SW480 (cell line): ENCODE results near the gene ATP6V0E2.
"Not testable (repeated sequence)": the region's sequence is repeated elsewhere in the genome, so short reads cannot be mapped to it uniquely, and the experiment has no call there.

Experiments used
- DNase-seq: peaks from one replicate; pipeline ENCODE4 v3.0.0-alpha.2; 2016; ENCODE audit warnings: low spot score

Gene ATP6V0E2

DNA sequence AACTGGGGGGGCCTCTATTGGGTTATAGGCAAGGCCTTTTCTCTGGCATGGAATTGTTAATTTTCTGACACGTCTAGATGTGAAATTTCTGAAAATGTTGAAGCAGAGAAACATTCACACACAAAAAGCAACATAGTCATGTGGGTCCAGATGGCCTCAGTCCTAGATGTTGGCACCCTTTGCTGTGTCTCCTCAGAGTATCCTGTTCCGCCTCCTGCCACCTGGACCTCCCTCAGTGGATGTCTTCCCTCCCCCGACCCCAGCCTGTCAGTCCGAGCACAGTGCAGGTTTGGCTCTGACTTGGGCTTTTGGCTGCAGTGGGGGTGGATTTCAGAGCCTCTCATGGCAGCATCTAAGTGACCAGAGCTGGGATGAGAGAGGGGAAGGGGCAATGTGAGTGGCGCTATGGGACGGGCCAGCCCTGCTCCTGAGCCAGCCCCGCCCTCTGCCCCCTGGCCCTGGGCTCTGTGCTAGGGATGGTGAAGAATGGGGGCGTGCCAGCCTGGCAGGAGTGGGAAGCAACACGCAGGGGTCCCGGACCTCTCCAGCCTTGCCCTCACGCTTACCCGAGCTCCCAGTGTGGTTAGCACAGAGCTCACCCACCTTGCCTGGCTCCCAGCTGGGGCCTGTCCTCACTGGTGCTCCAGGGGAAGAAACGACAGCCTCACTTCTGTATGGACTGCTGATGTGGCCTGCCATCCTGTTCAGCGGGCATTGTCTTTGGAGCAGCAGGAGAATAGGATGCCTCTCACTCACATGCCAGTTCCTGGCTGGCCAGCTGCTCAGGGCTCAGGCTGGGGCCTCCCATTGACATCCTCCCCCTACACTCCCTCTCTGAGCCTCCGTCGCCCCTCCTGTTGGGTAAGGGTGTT, 6.2 kb downstream of the ATP6V0E2 start:
- no peak for DNase-seq

DNA sequence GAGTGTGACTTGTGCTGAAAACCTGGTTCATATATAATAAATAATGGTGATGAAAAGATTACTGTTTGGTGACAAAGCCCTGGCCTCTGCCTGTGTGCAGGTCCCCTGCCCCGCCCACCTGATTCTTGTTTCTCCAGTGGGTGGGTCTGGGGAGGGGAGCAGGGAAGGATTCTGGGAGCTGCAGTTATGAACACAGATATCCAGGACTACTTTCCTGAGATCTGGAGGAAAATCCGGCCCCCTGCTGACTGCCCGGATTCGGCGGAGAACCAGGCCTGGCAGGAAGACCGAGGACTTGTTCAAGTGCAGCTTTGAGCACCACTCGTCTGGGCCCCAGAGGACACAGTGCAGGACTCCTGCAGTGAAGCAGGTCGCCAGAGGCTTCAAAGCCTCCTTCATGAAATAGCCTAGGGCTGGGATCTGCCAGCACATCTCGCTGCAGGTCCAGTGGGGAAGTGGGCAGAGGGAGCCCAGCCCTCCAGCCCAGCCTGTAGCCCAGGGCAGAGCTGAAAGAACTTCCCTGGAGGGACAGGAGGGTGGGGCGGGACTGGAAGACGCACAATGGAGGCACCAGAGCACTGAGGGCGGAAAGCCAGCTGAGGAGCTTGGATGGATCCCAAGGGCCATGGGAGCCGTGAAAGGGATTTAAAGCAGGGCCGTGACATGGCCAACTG, 7.0 kb downstream of the ATP6V0E2 start:
- DNase-seq: no peak

DNA sequence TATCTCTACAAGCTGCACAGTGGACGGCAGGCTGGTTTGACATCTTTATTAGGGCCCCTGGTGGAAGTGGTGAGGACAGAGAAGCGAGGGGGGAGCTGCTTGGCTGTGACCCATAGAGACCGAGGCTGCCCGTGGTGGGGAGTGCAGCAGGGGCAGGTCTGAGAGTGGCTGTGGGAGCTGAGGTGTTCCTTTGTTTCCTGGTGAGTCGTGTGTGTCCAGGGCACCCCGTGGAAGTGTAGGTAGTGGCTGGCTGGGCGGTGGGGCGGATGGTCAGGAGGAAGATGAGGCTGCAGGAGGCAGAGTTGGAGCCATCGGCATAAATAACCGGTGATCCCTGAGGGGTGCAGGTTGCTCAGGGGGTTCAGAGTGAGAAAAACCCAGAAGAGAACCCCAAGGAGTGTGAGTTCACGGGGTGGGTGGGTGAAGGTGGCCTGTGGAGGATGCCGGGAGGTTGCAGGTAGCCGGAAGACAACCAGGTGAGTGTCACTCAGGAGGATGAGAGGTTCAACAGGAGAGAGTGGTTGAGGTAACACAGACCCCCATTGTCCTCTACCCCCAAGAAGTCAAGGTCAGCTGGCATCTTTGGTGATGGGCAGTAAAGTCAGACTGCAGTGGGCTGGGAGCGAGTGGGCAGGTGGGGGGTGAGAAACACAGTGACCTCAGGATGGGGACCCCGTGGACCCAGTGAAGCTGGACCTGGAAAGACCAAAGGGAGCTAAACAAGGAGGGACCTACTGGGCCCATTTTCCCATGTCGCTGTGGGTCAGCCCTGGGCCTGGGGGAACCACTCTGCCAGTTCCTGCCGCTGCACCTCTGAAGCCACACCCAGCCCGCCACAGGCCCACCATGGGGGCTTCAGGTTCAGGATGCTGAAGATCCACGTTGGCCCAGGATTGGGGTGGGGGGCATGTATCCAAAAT, 7.8 kb downstream of the ATP6V0E2 start:
- no peak for DNase-seq

DNA sequence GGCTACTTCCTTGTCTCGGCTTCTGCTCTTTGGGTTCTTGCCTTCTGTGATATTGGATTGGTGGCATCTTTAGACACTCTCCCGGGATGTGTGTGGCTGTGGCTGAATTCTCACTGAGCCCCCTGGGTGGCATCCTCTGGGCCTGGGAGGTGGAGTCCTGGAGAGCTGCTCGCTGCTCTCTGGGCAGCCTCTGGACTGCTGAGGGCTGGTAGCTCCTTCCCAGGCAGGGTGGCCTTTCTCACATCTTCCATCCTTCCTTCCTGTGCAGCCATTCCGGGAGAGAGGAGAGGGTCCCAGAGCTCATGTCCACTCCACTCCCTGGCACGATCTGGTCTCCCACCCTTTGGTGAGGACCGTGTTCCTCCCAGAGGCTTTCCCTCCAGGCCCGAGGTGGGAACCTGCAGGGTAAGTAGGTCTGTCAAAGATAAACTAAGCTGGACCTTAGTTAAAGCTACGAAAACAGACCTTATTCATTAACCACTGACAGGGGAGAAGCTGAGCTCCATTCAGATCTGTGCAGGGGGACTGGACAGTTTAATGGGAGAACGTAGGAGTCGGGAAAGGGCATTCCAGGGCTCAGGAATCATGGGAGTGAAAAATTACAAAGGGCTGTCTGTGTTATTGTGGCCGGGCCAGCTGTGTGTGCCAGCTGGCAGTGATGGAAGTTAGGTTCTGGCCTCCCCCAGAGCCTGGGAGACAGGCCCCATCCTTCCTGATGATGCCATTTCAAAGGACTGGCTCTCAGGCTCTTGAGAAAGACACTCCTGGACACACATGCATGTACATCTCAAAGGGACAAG, 8.7 kb downstream of the ATP6V0E2 start:
- DNase-seq: no peak

DNA sequence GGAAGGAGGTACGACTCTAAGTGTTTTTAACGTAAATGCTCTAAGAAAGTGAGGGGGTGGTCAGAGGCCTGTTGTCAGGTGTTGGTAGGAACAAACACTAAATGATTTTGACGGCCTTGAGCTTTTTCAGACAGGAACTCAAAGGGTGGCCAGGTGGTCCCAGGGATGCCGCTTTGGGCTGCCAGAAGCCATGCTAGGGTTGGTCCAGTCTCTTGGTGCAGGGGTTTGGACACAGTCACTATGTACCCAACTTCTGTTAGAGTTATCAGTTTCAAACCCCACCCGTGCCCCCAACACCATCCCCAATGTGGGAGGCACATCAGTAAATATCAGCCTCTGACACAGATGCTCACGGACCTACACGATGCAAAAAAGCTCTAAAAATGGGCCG, 9.3 kb downstream of the ATP6V0E2 start:
- DNase-seq: no peak

DNA sequence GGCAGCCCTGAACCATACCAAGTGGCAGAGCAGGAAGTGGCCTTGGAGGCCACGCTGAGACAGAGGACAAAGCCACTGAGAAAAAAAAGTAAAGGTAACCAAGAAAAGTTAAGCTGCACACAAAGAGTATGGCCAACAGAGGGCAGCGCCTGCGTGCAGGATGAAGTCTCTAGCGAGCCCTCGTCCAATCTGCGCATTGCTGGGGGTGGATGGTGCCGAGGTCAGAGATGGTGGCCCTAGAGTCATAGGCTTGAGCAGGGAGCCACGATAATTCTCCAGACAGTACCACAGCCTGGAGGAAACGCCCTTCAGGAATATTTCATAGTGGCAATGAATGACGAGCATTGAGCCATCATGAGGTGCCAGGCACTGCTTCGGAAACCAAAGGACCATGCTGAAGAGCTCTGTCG, 9.7 kb downstream of the ATP6V0E2 start:
- DNase-seq: peak; percentile 62

DNA sequence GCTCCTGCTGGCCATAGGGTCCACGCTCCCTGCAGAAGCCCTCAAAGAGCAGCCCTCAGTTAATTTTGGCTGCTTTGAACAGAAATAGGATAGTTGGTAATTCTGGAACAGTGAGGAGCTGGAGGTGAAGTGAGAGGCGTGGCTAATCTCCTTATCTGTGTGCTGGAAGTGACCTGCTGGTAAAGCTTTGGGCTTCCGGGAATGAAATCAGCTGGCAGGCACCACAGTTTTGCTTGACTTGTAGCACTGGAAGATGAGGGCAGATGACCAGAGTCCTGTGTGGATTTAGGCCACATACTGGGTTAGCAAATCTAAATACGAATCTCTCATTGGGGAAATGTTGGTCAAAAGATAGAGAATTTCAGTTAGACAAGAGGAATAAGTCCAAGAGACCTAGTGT, 10.2 kb downstream of the ATP6V0E2 start:
- DNase-seq: no peak

DNA sequence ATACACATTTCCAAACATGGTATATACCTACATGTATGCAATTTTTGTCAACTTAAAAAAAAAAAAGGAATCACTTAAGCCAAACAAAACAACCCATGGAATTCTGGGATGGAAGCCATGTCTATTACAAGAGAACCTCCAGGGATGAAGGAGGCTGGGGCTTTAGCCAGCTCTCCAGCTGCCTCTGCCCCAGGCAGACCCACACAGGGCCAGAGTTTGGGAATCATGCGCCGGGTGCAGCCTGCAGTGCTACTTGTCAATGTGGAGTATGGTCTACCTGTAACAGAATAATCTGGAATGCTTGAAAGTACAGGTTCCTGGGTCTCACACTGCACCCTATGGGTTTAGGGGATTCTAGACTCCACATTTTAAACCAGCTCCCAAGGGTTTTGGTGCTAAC, 10.8 kb downstream of the ATP6V0E2 start:
- DNase-seq: no peak

DNA sequence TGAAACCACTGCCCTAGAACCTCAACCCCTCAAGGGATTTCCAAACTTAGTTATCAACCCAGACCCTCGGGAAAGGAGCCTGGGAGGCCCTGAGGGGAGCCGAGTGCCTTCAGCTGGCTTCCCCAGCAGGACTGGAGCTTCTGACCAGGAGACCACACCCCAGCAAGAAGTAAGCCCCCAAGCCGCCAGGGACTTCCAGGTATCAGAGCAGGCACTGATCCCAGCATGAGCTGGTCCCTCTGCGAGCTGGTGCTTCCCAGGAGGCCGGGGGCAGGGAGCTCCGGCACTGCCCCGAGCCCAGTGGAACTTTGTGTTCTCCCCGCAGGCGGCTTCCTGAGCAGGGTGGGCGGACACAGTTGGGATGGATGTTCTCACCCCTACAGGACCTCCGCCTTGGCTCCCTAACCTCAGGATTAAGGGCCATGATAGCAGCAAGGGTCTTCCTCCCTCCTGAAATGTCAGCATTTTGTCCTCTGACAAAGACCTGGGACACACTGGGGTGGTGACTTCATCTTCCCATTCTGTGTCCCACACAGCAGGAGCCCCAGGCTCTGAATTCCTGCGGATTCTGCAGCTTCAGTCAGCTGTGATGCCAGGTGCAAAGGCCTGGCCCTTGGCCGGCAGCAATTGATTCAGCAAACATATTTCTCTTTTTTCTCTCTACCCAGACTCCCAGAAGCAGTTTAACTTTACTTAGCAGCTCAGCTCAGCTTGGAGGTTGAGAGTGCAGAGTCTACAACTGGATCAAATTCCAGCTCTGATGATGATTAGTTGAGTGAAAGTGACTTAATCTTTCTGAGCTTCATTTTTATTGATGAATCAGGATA, 11.6 kb downstream of the ATP6V0E2 start:
- DNase-seq: no peak

DNA sequence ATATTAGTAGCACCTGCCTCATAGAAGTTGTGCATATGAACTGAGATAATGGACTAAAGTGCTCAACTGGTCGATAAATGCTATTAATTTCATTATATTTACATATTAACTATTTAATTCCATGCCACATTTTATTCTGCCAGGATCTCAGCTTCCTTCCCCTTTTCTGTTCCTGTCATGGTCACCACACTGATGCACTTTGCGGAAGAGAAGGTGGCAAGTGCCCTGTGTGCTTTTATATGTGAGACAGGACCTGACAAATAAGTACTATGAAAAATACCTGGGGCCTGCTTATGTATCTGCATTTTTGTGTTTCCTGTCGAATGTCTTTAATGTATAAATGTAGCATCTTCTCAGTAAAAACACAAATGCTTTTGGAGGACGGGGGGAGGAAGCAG, 12.2 kb downstream of the ATP6V0E2 start:
- no peak for DNase-seq

DNA sequence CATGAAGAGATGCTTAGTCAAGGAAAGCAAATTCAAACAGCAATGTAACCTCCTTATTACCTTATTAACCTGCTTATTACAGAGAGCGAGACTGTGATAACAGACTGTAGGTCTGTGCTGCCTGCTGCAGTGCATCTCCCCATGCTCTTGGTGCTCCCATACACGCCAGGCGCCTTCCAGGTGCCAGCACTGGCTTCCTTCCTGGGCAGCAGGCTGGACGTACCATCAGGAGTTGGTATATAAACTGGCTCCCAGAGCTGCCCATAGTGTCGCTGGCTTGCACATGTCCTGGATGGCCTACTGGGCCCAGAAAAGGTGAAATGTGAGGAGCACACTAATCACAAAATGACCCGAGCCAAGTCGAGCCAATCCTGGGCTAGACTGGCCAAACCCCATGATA, 13.5 kb downstream of the ATP6V0E2 start:
- DNase-seq: no peak

DNA sequence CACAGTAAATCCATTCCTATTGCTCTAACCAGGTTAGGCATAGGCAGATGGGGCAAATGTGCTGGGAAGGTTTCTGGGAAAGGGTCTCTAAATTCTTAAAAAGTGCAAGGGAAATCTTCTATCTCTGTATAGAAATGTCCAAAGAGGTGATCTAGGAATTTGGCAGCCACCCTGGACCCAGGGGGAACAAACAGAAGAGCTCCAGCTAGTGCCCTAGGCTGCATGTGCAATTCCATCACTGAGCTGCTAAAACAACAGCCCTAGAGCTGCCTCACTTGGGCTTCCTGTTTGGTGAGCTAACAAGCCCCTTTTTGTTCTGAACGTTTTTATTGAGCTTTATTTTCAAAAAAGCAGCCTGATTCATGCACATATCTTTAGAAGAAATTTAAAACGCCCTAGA, 16.9 kb downstream of the ATP6V0E2 start:
- not testable (repeated sequence) for DNase-seq

DNA sequence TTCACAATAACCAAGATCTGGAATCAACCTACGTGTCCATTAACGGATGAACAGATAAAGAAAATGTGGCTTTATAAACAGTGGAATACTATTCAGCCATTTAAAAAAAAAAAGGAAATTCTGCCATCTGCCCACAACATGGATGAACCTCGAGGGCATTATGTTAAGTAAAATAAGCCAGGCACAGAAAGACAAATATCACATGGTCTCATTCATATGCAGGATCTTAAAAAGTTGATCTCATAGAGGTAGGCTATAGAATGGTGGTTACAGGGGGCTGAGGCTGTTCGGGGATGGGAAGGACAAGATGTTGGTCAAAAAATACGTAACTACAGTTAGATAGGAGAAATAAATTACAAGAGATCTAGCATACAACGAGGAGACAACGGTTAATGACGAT, 21.2 kb downstream of the ATP6V0E2 start:
- not testable (repeated sequence) for DNase-seq

DNA sequence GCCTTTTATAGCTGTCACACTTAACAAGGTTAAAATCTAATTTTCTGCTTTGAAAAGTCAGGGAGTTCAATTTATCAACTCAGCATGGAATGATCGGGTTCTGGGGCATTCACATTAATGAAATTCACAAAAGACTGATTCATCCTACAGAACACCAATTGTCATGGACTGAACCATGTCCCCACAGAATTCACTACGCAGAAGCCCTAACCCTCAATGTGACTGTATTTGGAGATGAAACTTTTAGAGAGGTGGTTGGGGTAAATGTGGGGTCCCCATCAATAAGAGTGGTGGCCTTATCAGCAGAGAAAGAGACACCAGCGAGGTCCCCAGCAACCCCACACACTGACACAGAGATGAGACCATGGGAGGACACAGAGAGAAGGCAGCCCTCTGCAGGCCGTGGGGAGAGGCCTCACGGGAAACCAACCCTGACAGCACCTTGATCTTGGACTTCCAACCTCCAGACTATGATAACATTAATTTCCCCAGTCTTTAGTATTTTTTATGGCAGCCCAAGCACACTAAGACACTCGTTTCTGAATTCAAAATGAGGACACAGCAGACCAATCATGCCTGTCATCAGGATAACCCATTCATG, 34.1 kb downstream of the ATP6V0E2 start:
- DNase-seq: not testable (repeated sequence)

DNA sequence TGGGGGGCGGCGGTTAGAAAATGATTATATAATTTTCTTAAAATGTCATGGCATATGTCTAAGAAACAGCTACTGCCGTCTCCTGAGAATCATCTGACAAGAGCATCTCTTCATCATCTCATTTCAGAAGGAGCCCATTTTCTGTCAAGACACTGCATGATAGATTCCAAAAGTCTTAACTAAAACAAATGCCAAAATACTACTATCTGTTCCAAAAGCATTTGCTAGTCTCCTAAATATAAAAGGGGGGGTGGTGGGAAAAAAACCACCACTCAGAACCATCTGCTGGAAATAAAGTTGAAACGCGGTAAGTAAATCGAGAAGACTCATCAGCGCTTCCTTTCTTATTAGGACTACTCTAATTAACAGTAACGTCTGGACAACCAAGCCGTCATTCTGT, 36.5 kb downstream of the ATP6V0E2 start:
- DNase-seq: not testable (repeated sequence)

DNA sequence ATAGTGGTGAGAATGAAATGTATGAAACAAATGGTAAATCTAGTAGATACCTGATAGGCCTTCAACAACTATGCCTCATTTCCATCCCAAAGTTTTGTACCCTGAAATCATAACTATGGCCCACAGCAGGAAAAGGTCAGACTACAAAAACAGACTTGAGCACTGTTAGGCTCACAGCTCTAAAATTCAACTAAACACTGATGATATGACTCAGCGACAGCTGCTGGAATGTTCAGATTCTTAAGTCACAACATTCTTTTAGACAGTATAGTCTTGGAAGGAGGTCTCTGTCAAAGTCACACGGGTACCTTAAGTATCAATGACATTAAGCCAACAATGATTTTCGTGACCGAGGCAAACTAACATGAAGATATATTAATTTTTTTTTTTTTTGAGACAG, 38.4 kb downstream of the ATP6V0E2 start:
- DNase-seq: not testable (repeated sequence)

DNA sequence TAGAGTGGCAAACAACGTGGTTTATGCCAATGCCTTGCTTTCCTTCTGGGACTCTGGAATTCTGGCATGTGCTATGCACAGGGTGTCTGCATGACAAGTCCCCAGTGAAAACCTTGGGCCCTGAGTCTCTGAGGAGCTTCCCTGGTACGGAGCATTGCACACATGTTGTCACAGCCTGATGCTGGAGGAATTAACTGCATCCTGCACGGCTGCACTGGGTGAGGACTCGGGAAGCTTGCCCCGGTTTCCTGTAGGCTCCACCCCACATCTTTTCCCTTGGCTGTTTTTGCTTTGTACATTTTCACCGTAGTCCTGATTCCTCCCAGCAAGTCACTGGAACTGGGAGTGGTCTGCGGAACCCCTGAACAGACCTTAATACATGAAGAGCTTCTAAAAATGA, 52.6 kb downstream of the ATP6V0E2 start:
- DNase-seq: not testable (repeated sequence)
